Measurements from ENCODE around the gene LDLRAD4. TPM values are rescaled to one million over a fixed set of nuclear protein-coding genes. Genes with fewer than 3 reads are reported as not detected.
"Not testable (repeated sequence)": the region's sequence is repeated elsewhere in the genome, so short reads cannot be mapped to it uniquely, and the experiment has no call there.

LDLRAD4 gene
- total and polyA plus RNA-seq, 8 donors = 14.1 to 26.6 (median 18.8) TPM

DNA sequence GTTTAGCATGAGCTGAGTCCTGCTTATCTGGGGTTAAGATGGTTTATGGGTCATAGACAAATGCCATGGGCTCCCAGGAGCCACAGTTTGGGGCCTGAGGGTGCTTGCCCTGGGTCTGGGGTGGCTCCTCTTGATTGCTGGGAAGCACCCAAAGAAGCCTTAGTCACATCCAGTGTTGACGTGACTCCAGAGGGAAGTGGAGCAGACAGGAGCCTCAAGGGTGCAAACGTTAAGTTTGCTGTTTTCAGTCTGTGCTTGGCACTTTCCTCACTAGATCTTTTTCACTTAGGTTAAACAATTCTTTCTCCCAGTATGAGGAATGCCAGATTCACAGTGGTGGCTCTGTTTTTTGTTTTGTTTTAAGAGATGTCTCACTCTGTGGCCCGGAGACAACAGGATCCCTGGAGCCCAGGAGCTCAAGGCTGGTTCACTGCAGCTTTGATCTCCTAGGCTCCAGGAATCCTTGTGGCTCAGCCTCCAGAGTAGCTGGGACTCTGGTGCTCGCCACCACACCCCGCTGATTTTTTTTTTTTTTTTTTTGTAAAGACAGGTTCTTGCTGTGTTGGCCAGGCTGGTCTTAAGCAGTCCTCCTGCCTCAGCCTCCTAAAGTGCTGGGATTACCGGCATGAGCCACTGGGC, 256.5 kb downstream of the LDLRAD4 start:
- H3K27me3 ChIP-seq = no peaks in the 10 kb centered on the region
- intact Hi-C loops (cut with DNase I) = no loop called here
- H3K4me3 ChIP-seq = no peak overlapping the region
- ATAC-seq (no peak), DNase-seq (no peak)
- H3K36me3 ChIP-seq = no peaks in the 10 kb centered on the region
- no peak overlapping the region for H3K27ac ChIP-seq
- TF ChIP-seq, protein P1, sequence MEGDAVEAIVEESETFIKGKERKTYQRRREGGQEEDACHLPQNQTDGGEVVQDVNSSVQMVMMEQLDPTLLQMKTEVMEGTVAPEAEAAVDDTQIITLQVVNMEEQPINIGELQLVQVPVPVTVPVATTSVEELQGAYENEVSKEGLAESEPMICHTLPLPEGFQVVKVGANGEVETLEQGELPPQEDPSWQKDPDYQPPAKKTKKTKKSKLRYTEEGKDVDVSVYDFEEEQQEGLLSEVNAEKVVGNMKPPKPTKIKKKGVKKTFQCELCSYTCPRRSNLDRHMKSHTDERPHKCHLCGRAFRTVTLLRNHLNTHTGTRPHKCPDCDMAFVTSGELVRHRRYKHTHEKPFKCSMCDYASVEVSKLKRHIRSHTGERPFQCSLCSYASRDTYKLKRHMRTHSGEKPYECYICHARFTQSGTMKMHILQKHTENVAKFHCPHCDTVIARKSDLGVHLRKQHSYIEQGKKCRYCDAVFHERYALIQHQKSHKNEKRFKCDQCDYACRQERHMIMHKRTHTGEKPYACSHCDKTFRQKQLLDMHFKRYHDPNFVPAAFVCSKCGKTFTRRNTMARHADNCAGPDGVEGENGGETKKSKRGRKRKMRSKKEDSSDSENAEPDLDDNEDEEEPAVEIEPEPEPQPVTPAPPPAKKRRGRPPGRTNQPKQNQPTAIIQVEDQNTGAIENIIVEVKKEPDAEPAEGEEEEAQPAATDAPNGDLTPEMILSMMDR (IDR thresholded peaks at IDR 0.05) = no peak
- H3K9me3 ChIP-seq = no peaks in the 10 kb centered on the region
- H3K4me1 ChIP-seq = peaks cover 0 to 23% of the 10 kb centered on the region in 2 donors

DNA sequence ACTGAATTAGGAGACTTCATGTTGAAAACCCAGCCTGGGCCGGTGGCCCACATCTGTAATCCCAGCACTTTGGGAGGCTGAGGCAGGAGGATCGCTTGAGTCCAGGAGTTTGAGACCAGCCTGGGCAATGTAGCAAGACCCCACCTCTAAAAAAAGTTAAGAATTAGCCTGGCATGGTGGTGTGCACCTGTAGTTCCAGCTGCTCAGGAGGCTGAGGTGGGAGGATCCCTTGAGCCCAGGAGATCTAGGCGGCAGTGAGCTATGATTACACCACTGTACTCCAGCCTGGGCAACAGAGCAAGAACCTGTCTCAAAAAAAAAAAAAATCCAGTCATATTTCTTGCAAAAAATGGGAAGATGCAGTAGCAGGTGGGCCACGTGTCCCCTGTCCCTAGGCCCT, 257.8 kb downstream of the LDLRAD4 start:
- H3K4me3 ChIP-seq; DNase-seq; H3K27me3 ChIP-seq; intact Hi-C loops (cut with DNase I); ATAC-seq; H3K27ac ChIP-seq; H3K9me3 ChIP-seq; H3K36me3 ChIP-seq: not testable (repeated sequence)
- H3K4me1 ChIP-seq = peaks cover 0 to 11% of the 10 kb centered on the region in 2 donors

DNA sequence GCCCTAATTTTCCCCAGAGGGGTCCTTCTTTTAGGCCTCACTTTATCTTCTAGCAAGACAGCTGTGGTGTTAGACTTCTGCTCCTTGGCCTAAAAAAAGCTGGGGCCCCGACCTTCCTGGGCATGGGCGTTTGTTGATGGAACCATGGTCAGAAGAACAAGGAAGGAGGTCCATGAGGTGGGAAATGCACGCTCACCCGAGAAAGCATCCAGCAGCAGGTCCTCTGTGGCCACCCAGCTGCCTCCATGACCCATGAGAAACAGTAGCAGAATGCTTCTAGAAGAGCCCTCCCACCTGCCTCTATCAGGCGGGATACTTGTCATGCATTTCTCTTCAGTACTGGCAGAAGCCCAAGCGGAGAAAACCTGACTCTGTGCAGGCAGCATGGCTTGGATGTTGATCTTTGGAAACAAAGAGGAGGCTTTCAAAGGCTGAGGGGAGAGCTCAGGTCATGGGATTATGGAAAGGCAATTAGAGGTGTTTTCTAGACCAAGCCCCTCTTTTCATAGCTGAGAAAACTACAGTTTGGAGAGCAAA, 258.7 kb downstream of the LDLRAD4 start:
- no peak for ATAC-seq
- Histone ChIP-seq H3K9me3 (no peaks in the 10 kb centered on the region), H3K27ac (no peak overlapping the region), H3K36me3 (no peaks in the 10 kb centered on the region), H3K4me1 (peaks cover 0 to 2% of the 10 kb centered on the region in 2 donors), H3K27me3 (no peaks in the 10 kb centered on the region), H3K4me3 (no peak overlapping the region)
- intact Hi-C loops (cut with DNase I) = no loop called here
- DNase-seq = peak in 1 of 4 donors; percentile 17
- TF ChIP-seq, protein P1 (IDR thresholded peaks at IDR 0.05) = no peak

DNA sequence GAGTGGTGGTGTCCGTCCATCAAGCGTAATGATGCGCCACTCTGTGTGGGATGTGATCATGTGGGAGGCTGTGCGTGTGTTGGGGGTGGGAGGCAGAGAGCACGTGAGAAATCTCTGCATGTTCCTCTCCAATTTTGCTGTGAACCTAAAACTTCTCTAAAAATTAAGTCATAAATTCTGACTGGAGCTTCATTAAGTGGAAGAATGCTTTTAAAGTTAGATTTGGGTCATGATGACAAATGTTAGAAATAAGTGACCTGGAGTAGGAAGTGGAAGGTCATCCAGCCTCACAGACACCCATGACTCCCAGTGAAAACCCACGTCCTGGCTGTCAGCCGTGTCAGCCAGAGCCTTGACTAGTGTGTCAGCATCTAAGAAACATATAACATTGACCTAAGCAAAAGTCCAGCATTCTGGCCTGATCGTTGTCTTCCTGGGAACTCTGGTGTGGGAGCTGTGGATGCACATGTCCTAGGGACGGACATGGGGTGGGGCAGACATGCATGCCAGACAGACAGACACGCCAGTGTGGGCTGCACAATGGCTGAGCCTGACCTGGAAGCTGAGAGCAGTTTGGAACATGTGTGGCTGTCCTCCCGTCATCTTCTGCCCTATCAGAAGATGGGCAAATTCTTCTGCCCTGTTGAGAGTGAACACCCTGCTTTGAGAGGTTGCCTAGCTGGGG, 262.2 kb downstream of the LDLRAD4 start:
- H3K9me3 ChIP-seq = no peaks in the 10 kb centered on the region
- H3K4me1 ChIP-seq = no peaks in the 10 kb centered on the region
- ATAC-seq (no peak), DNase-seq (no peak)
- no peaks in the 10 kb centered on the region for H3K27me3 ChIP-seq
- no peak overlapping the region for H3K4me3 ChIP-seq
- H3K36me3 ChIP-seq = no peaks in the 10 kb centered on the region
- intact Hi-C loops (cut with DNase I) = no loop called here
- no peak overlapping the region for H3K27ac ChIP-seq
- TF ChIP-seq, protein P1 (IDR thresholded peaks at IDR 0.05) = no peak

DNA sequence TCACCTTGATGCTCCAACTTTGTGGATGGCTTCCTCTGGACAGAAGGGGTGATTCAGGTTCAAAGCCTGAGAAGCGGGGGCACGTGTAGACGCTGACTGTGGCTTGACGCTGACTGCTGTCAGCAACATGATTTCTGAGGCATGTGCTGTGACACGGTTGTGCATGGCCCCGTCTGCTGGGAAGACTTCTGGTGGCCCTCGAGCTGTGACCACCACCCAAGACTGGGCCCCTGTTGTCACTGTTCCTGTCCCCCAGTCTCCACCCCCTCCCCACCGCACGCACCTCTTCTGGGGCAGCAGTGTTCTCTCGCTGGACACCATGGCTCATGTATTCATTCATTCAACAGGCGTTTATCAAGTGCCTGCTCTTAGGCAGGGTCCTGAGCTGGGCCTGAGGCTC, 262.8 kb downstream of the LDLRAD4 start:
- Histone ChIP-seq H3K27me3 (no peaks in the 10 kb centered on the region), H3K27ac (no peak overlapping the region), H3K4me3 (no peak overlapping the region), H3K36me3 (no peaks in the 10 kb centered on the region), H3K4me1 (no peaks in the 10 kb centered on the region), H3K9me3 (no peaks in the 10 kb centered on the region)
- ATAC-seq = no peak
- no peak for DNase-seq
- intact Hi-C loops (cut with DNase I) = no loop called here
- TF ChIP-seq, protein P1 (IDR thresholded peaks at IDR 0.05) = no peak
